GM23248 (cell line): ENCODE results near the gene CLEC16A. TPM values are rescaled to one million over a fixed set of nuclear protein-coding genes. Genes with fewer than 3 reads are reported as not detected.

ENCODE experiments used
- DNase-seq: peaks from one replicate; pipeline ENCODE4 v3.0.0-alpha.2; 2015
- H2AFZ ChIP-seq: fragments of 200-600 bp; sonication (generic); 2 replicates; pipeline ENCODE4 v1.6.1; 2016; ENCODE audit warnings: antibody characterized with exemption
- H3F3A ChIP-seq: fragments of 200-600 bp; sonication (generic); 2 replicates; pipeline ENCODE4 v1.6.1; 2016; ENCODE audit warnings: mild to moderate bottlenecking, antibody characterized with exemption, mixed run types; ENCODE audit not compliant: insufficient read depth
- H3K27ac ChIP-seq: fragments of 200-600 bp; sonication (generic); 2 replicates; pipeline ENCODE4 v1.5.1; 2016; ENCODE audit warnings: mild to moderate bottlenecking
- H3K27me3 ChIP-seq: fragments of 200-600 bp; sonication (generic); replicated peaks from 2 replicates; pipeline ENCODE4 v1.6.1; 2016; ENCODE audit warnings: mild to moderate bottlenecking; ENCODE audit not compliant: insufficient read depth
- H3K36me3 ChIP-seq: fragments of 200-600 bp; sonication (generic); 2 replicates; pipeline ENCODE4 v1.6.1; 2016; ENCODE audit warnings: low read depth, mild to moderate bottlenecking
- H3K4me1 ChIP-seq: fragments of 200-600 bp; sonication (generic); 2 replicates; pipeline ENCODE4 v1.6.1; 2016; ENCODE audit warnings: mild to moderate bottlenecking; ENCODE audit not compliant: insufficient read depth
- H3K4me2 ChIP-seq: fragments of 200-600 bp; sonication (generic); one replicate; pipeline ENCODE4 v1.6.1; 2016; ENCODE audit warnings: mild to moderate bottlenecking; ENCODE audit not compliant: unreplicated experiment
- H3K4me3 ChIP-seq: fragments of 200-600 bp; sonication (generic); 2 replicates; pipeline ENCODE4 v1.5.1; 2016; ENCODE audit warnings: mild to moderate bottlenecking
- H3K79me2 ChIP-seq: fragments of 200-600 bp; sonication (generic); 2 replicates; pipeline ENCODE4 v1.6.1; 2016; ENCODE audit warnings: mild to moderate bottlenecking; ENCODE audit not compliant: insufficient read depth
- H3K9ac ChIP-seq: fragments of 200-600 bp; sonication (generic); 2 replicates; pipeline ENCODE4 v1.6.1; 2016; ENCODE audit warnings: mild to moderate bottlenecking
- H3K9me2 ChIP-seq: fragments of 200-600 bp; sonication (generic); 2 replicates; pipeline ENCODE4 v1.6.1; 2016; ENCODE audit warnings: mixed run types, mild to moderate bottlenecking, moderate library complexity; ENCODE audit not compliant: insufficient read depth
- H3K9me3 ChIP-seq: fragments of 200-600 bp; sonication (generic); one replicate; pipeline ENCODE4 v1.6.1; 2017; ENCODE audit warnings: low read depth
- H4K20me1 ChIP-seq: fragments of 200-600 bp; sonication (generic); 2 replicates; pipeline ENCODE4 v1.6.0; 2016; ENCODE audit not compliant: insufficient read depth
- EZH2 ChIP-seq: fragments of 200-600 bp; sonication (generic); IDR thresholded peaks from 2 replicates; pipeline ENCODE4 v1.6.1; 2018; ENCODE audit warnings: antibody characterized with exemption, mild to moderate bottlenecking; ENCODE audit not compliant: insufficient read depth, poor library complexity, severe bottlenecking
- EZH2phosphoT487 ChIP-seq: fragments of 200-600 bp; sonication (generic); IDR thresholded peaks from 2 replicates; pipeline ENCODE4 v1.6.1; 2018; ENCODE audit warnings: antibody characterized with exemption, moderate library complexity, mild to moderate bottlenecking, low read depth; ENCODE audit not compliant: insufficient read depth
- WGBS, 2 experiments: methylation state at CpG; one replicate each; pipeline ENCODE4 v1.1.6; 2015 to 2017; ENCODE audit warnings: low lambda C conversion rate in 2 of 2, low coverage in 1 of 2; ENCODE audit errors: missing lambda C conversion rate in 2 of 2; 5-methylcytosine and 5-hydroxymethylcytosine counted together
- in situ Hi-C: fragments of 300-500 bp; cut with MboI; formaldehyde crosslinking; loops from 2 replicates; pipeline ENCODE4 v1.15.0; 2020
- polyA plus RNA-seq: library from polyadenylated mRNA; unstranded; fragments of >200 nt; fragmentation: Nextera tagmentation; extraction: Ambion mirVana; gene quantifications from 2 replicates; pipeline ENCODE4 v1.2.1, GENCODE V29; 2016
- total RNA-seq: library from RNA; depleted of rRNA; stranded (reverse); fragments of >200 nt; shearing (Covaris generic); gene quantifications from 2 replicates; pipeline ENCODE4 v1.2.3, GENCODE V29; 2014

CLEC16A gene
- total and polyA plus RNA-seq, 2 experiments from 2014 or later: 13.2 to 21.4 TPM

GRCh38 chr16:11151885-11152629 is 207.7 kb downstream of the CLEC16A start:
- DNase-seq: no peak
- in situ Hi-C loops: no loop called here
- WGBS, 2 experiments: 93 to 99% methylated on average over 12 of the region's 12 CpGs

DNA sequence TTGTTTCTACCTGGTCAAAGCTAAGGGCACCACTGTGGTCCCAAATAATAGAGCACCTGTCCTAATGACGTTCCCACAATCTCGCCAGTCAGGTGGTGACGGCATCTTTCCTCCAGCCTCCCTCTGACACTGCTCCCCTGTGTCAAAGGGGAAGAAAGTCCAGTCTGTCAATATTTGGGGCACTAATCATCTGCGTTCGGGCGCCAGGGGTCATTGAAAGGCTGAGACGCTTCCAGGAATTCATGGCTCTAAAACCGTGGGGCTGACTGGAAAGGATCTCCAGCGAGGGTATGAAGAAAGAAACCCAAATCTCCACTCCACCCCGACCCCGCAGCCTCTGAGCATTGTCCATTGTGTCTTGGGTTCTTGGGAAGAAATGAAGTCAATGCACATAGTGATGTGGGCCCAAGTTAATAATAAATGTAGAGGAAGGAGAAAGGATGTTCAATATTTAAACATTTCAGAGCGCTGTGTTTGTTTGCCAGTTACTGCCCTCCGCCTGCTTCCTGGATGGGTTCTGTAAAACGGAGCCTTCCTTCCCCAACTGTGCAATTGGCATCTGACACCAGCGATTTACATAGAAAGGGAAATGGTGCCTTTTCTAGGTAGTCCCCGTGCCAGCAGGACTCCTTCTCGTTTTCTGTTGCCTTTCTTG is 208.4 kb downstream of the CLEC16A start:
- Histone ChIP-seq H3K27me3 (no peaks in the 10 kb centered on the region), H3K4me1 (peaks cover 9% of the 10 kb centered on the region), H3K36me3 (no peaks in the 10 kb centered on the region), H3K4me3 (no peak overlapping the region), H3K79me2 (no peaks in the 10 kb centered on the region), H3K4me2 (no peak overlapping the region), H3K9me2 (no peaks in the 10 kb centered on the region), H3F3A (no peaks in the 10 kb centered on the region), H2AFZ (no peak overlapping the region), H4K20me1 (no peaks in the 10 kb centered on the region), H3K27ac (no peak overlapping the region), H3K9me3 (no peaks in the 10 kb centered on the region), H3K9ac (no peak overlapping the region)
- 90 to 94% methylated on average over 17 of the region's 17 CpGs for WGBS, 2 experiments
- in situ Hi-C loops: no loop called here
- TF ChIP-seq EZH2 (no peak), EZH2phosphoT487 (no peak)
- no peak for DNase-seq

More at GRCh38 chr16:11151885-11152629, 207.7 kb downstream of the CLEC16A start:
- Histone ChIP-seq H3F3A (no peaks in the 10 kb centered on the region), H3K4me3 (no peak overlapping the region), H3K4me1 (peaks cover 9% of the 10 kb centered on the region), H2AFZ (no peak overlapping the region), H3K9ac (no peak overlapping the region), H3K27ac (no peak overlapping the region), H3K36me3 (no peaks in the 10 kb centered on the region), H3K9me3 (no peaks in the 10 kb centered on the region), H3K9me2 (no peaks in the 10 kb centered on the region), H4K20me1 (no peaks in the 10 kb centered on the region), H3K4me2 (no peak overlapping the region), H3K27me3 (no peaks in the 10 kb centered on the region), H3K79me2 (no peaks in the 10 kb centered on the region)
- TF ChIP-seq EZH2 (no peak), EZH2phosphoT487 (no peak)

DNA sequence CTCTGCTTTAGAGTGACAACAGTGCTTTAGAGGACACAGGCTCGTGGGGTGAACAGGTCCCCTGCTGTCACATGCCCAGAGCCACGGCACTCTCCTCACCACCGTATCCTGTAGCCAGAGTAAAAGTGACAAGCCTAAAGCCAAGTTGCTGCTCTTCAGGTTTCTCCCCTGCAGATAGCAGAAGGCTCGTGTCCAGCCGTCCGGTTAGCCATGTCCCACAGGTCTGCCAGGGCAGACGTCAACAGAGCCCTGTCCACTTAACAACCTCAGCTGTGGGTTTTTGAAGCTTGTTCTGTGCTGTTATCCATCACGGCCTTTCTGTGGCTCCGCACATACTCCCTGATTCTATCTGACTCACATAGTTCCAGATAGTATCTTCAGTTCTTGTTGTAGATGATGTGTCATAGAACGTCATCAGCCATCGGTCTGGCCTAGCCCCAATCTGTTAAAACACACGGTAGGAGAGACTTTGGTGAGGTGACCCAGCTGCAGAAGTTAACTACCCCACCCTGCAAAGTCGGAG is 211.0 kb downstream of the CLEC16A start:
- Histone ChIP-seq H2AFZ (no peak overlapping the region), H3K4me2 (peak overlapping the region; percentile 0), H3F3A (no peaks in the 10 kb centered on the region), H3K9me3 (no peaks in the 10 kb centered on the region), H3K9me2 (no peaks in the 10 kb centered on the region), H3K27me3 (no peaks in the 10 kb centered on the region), H3K4me1 (peaks cover 9% of the 10 kb centered on the region), H3K9ac (no peak overlapping the region), H4K20me1 (no peaks in the 10 kb centered on the region), H3K4me3 (no peak overlapping the region), H3K27ac (no peak overlapping the region), H3K36me3 (no peaks in the 10 kb centered on the region), H3K79me2 (no peaks in the 10 kb centered on the region)
- in situ Hi-C loops: no loop called here
- WGBS, 2 experiments: 32 to 35% methylated on average over 13 of the region's 13 CpGs
- DNase-seq: peak; percentile 91
- TF ChIP-seq EZH2 (no peak), EZH2phosphoT487 (no peak)

DNA sequence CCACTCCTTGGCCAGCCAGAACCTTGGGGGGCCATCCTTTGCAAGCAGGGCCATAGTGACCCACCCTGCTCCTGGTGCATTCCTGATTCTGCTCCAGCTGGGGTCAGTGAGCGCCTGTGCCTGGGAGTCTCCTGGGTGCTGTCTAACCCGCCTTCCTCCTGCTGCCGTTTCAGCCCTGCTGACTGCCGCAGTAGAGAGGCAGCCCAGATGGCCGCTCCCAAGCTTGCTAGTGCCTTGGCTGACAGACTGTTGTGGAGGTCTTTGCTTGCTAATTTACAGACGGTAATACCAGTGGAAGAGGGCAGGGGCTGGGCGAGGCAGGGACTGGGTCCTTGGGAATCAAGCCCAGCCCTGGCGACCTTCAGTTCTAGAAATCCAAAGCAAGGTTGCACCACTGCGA is 212.0 kb downstream of the CLEC16A start:
- Histone ChIP-seq H3K27ac (no peak overlapping the region), H2AFZ (no peak overlapping the region), H3K27me3 (no peaks in the 10 kb centered on the region), H3K9ac (no peak overlapping the region), H4K20me1 (no peaks in the 10 kb centered on the region), H3F3A (no peaks in the 10 kb centered on the region), H3K9me2 (no peaks in the 10 kb centered on the region), H3K4me2 (no peak overlapping the region), H3K9me3 (no peaks in the 10 kb centered on the region), H3K4me3 (no peak overlapping the region), H3K4me1 (peaks cover 15% of the 10 kb centered on the region), H3K36me3 (no peaks in the 10 kb centered on the region), H3K79me2 (no peaks in the 10 kb centered on the region)
- in situ Hi-C loops: no loop called here
- 89 to 97% methylated on average over 9 of the region's 9 CpGs for WGBS, 2 experiments
- DNase-seq: no peak
- TF ChIP-seq EZH2: no peak
- no peak for TF ChIP-seq EZH2phosphoT487
